Right renal cortex interstitium (tissue), 3 donors: ENCODE data around the gene MED28. TPM values are rescaled to one million over a fixed set of nuclear protein-coding genes. Genes with fewer than 3 reads are reported as not detected.
A peak's percentile ranks its signal among the peaks of the same experiment; 100 is the strongest.
"Not testable (repeated sequence)": the region's sequence is repeated elsewhere in the genome, so short reads cannot be mapped to it uniquely, and the experiment has no call there.

Experiments used
- DNase-seq, 3 donors: peaks; one replicate each; pipeline ENCODE4 v3.0.0-alpha.2; 2013; ENCODE audit warnings: low read depth in 3 of 3, low spot score in 2 of 3
- polyA plus RNA-seq, 3 donors: library from polyadenylated mRNA; unstranded; fragments of 120-200 nt; gene quantifications; one replicate each; pipeline ENCODE4 v1.2.1, GENCODE V29; 2013; ENCODE audit not compliant: insufficient read length in 3 of 3

Gene MED28
- polyA plus RNA-seq, 3 donors: 60.4 to 65.2 (median 64.9) TPM

GRCh38 chr4:17616283-17616682 is 1.8 kb downstream of the MED28 start:
- no peak for DNase-seq

DNA sequence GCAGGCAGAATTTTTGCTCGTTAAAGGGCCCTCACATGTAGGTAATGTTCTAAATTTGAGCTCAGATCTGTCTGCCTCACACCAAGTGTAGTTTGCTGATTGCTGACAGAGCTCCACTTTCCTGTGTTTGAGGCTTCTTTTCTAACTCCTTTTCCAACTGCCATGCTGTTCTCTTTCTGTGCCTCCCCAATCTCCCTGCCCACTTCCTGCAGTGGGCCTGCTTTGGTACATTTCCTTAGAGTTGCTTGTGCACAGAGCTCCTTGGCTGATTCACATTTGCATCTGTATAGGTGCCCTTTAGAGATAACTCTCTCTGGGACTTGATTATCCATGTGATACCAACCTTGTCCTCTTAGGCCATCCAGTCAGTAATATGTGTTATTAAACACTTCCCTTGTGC is 4.5 kb downstream of the MED28 start:
- DNase-seq: no peak

GRCh38 chr4:17619416-17620105 is 5.1 kb downstream of the MED28 start:
- DNase-seq: no peak

DNA sequence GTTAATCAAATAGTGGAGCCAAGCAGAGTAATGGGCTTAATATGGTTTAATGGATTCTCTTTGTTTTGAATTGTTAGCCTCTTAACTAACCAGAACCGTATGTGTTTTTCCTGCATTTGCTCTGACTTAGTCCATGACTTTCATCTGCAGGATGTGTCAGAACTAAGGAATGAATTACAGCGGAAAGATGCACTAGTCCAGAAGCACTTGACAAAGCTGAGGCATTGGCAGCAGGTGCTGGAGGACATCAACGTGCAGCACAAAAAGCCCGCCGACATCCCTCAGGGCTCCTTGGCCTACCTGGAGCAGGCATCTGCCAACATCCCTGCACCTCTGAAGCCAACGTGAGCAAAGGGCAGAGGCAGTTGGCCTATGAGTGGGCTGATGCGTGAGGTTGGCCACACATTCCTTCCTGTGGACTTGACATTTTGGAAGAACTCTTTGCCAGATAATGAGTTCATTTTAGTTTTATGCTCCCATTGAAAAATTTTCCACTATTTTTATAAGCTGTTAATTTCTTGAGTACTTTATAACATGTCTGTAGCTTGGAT is 9.1 kb downstream of the MED28 start:
- no peak for DNase-seq

DNA sequence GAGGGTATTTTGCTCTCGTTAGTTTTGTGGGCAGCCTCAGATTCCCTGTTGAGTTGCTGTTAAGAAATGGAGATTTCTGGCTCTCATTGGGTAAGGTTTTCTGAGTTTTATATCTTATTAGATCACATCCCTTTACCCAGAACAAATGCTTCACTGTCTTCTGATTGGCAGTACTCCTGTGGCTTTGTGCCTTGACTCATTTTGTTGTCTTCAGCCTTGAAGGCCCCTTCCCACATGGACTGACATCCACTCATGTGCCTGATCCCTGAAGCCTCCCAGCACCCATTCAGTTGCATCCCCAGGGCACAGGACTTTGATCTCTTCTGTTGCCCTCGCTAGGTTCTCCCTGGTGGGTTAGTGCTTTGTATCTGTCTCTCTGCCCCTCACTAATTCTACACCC is 10.4 kb downstream of the MED28 start:
- DNase-seq: no peak

GRCh38 chr4:17630228-17630627 is 15.8 kb downstream of the MED28 start:
- DNase-seq: no peak

DNA sequence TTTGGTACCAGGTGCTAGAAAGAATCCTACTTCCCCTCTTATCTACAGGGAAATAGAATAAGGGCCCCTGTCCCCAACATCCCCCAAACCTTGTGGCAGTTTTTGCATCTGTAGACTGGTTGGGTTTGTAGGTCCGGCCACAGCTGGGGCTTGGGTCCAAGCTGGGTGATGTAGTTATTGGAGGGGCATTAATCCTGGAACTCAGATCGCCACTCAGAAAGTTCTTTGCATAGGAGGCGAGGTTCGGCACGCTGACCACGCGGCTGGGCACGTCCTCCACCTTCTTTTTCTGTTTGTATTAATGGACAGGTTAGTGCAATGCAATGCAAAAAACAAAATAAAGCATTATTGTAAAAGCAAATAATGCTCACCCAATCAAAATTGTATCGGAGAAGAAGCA is 19.2 kb downstream of the MED28 start:
- DNase-seq: no peak

DNA sequence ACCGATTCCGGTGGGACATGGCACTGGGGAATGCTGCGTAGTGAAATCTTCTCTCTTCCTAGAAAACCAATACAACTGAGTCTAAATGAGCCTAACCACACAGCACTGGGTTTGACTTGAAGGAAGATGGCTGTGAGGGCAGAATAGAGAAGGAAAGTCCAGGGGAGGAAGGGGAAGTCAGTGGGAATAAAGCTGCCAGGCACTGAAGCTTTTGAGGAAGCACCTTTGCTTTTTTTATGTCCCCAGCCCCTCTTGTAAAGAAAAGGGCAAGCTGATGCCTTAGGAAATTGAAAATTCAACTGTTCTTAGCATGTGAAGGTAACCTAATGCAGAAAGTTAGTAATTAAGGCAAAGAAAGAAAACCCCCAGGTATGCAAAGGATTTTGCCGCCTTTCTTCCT is 20.6 kb downstream of the MED28 start:
- DNase-seq: no peak

- no peak for DNase-seq
Measured at GRCh38 chr4:17636341-17636695, 21.9 kb downstream of the MED28 start.

DNA sequence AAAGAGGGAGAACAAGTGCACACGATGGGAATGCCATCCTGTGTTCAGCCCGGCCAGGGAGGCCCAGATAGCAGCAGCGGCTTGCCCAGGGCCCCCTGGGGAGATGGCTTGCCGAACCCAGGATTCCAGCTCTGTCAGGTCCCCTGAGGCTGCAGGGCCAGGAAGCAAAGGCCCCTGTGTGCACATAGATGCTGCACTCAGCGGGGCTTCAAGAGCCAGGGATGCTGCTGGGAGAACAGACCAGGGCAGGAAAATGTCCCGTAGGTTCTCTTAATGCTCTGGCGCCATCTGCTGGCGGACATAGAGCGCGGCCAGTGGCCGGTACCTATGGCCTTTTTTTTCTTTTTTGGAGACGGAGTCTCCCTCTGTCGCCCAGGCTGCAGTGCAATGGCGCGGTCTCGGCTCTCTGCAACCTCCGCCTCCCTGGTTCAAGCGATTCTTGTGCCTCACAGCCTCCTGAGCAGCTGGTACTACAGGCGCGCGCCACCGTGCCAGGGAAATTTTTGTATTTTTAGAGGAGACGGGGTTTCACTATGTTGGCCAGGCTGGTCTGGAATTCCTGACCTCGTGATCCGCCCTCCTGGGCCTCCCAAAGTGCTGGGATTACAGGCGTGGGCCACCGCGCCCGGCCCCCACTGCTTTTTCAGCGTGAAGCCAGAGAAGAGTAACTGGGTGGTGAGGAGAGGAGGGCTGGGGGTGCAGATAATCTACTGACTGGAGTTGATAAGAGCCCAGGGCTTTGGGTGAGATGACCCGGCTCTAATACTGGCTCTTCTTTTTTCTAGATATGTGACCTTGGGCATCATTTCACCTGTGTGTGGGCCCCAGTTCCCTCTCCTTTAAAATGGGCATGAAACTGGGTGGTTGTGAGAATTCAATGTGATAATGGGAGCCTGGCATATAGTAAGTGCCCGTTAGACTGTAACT is 22.5 kb downstream of the MED28 start:
- DNase-seq: peak in 2 of 3 donors; percentile 20 to 40

- DNase-seq: no peak
Measured at GRCh38 chr4:17639136-17639535, 24.7 kb downstream of the MED28 start.

GRCh38 chr4:17642398-17642783 is 27.9 kb downstream of the MED28 start:
- DNase-seq: no peak

DNA sequence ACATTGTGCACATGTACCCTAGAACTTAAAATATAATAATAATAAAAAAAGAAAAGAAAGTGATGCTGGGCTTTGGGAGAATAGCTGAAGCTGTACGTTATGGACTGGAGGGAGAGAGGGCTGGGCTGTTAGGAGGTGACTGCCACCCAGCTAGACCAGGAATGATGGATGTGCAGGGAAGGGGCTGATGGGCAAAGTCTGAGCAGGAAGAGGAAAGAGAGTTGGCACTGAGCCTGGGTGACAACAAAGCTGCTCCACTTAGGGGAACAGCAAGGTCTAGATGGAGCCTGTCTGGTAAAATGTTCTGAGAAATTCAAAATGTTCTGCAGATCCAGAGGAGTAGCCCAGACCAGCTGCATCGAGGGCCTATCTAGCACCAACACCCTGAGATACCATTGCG is 32.3 kb downstream of the MED28 start:
- no peak for DNase-seq

DNA sequence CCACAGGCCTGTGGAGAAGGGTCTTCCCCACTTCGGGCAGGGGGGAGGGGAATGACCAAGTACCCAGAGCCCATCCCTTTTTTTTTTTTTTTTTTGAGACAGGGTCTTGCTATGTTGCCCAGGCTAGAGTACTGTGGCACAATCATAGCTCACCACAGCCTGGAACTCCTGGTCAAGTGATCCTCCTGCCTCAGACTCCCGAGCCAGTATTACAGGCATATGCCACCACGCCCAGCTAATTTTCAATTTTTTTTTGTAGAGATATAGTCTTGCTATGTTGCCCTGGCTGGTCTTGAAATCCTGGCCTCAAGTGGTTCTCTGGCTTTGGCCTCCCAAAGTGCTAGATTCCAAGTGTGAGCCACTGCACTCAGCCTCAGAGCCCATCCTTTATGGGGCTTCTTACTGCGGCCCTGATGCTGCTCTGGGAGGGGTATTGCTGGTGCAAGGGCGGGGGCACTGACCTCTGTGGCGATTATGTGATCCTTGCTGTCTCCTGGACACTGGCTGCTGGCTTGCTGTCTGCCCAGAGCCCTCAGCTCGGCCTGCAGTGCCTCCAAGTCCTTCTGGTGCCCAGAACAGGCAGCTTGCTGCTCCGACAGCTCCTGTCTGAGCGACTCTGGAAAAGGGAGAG is 32.9 kb downstream of the MED28 start:
- DNase-seq: no peak

DNA sequence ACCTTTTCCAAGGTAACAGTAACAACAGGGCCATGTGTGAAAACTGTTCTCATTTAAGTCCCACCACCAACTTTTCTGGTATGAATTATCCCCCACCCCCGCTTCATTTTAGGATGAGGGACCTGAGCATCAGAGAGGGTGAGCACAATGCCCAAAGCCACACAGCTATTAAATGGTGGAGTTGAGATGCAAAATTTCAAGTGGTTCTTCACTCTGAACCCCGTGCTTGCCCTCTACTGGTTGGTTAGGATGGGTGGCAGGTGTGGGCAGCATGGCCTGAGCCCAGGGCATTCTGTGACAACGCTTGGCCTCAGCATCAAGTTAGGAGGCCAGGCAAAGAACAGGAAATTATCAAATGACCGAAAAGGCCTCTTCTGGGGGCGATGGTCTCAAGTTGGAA is 33.5 kb downstream of the MED28 start:
- no peak for DNase-seq

GRCh38 chr4:17650406-17650805 is 36.0 kb downstream of the MED28 start:
- no peak for DNase-seq

DNA sequence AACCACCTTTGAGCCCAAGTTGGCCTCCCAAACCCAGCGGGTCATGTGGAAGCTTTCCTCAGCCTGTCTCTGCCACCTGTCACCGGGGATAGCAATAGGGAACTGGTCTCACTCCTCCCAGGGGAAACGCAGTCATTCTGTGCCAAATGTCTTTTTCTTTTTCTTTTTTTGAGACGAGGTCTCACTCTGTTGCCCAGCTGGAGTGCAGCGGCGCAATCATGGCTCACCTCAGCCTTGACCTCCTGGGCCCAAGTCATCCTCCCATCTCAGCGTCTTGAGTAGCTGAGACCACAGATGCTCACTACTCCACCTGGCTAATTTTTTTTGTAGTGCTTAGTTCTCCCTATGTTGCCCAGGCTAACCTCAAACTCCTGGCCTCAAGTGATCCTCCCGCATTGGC is 40.3 kb downstream of the MED28 start:
- DNase-seq: no peak

DNA sequence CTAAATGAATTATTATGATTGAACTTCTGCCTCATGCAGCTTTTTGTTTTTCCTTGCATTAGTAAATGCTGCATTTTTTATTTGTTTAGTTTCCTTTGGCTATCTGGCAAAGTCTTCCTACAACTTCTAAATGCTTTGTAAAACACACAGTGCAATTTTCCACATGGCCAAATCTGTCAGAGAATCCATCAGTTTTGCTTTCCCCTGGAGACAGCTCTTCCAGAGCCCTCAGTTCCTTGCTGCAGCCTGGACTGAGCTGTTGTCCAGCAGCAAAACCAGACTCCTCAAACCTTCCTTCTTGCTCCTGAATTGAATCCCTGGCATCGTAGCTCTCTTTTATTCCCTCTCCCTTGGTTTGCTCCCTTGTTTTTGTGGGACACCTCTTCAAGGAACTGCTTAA is 42.6 kb downstream of the MED28 start:
- no peak for DNase-seq

DNA sequence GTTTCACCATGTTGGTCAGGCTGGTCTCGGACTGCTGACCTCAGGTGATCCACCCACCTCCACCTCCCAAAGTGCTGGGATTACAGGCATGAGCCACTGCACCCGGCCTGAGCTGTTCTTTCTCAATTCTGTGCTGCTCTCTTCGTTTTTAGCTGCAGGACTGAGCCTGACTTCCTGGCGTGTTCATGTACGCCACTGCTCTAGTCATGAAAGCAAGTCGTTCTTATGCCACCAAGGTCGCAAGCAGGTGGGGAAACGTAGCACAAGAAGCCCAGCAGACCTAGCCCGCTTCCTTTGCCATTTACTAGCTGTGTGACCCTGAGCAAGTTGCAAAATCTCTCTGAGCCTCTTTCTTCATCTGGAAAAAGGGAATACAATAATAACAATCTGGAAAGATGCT is 43.4 kb downstream of the MED28 start:
- DNase-seq: no peak

DNA sequence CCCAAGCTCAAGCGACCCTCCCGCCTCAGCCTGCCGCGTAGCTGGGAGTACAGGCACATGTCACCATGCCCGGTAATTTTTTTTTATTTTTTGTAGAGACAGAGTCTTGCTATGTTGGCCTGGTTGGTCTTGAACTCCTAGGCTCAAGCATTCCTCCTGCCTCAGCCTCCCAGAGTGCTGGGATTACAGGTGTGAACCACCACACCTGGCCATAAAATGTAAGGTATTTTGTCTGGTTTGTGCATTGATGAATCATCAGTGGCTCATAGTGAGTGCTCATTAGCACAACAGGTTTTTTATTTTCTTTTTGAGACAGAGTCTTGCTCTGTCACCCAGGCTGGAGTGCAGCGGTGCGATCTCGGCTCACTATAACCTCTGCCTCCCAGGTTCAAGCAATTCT is 44.8 kb downstream of the MED28 start:
- DNase-seq: not testable (repeated sequence)

DNA sequence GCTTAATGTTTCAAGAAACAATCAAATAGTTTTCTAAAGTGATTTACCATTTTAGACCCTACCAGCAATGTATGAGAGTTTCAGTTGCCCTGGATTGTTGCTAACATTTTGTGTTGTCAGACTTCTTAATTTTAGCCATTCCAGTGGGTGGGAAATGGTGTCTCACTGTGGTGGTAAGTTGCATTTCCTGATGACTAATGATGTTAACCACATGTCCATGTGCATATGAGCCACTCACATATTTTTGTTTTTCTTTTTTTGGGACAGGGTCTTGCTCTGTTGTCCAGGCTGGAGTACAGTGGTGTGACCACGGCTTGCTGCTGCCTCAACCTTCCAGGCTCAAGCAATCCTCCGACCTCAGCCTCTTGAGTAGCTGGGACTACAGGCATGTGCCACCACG is 48.3 kb downstream of the MED28 start:
- DNase-seq: no peak
